NCI-H446 (cell line): ENCODE results near the gene CPTP.
A peak's percentile ranks its signal among the peaks of the same experiment; 100 is the strongest.
"Not testable (repeated sequence)": the region's sequence is repeated elsewhere in the genome, so short reads cannot be mapped to it uniquely, and the experiment has no call there.

Experiments used
- DNase-seq, 2 experiments: peaks; one replicate each; lab custom pipeline; 2025; lab: John Stamatoyannopoulos, UW

The CPTP gene

GRCh38 chr1:1365875-1366698, 41.5 kb downstream of the CPTP start:
- no peak for DNase-seq

DNA sequence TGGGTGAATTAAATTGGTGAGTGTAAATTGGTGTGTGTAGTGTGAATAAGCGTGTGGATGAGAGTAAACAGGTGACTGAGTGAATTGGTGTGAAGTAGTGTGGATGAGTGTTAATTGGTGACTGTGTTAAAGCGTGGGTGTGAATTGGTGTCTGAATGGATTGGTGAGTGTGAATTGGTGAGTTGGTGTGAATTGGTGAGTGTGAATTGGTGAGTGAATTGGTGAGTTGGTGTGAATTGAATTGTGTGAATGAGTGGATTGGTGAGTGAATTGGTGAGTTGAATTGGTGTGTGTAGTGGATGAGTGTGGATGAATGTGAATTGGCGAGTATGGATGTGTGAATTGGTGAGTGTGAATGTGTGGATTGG, 42.1 kb downstream of the CPTP start:
- no peak for DNase-seq

- DNase-seq: no peak
These were observed 42.7 kb downstream of the CPTP start for GRCh38 chr1:1367315-1367714.

GRCh38 chr1:1370094-1370493, 45.5 kb downstream of the CPTP start:
- DNase-seq: not testable (repeated sequence)

DNA sequence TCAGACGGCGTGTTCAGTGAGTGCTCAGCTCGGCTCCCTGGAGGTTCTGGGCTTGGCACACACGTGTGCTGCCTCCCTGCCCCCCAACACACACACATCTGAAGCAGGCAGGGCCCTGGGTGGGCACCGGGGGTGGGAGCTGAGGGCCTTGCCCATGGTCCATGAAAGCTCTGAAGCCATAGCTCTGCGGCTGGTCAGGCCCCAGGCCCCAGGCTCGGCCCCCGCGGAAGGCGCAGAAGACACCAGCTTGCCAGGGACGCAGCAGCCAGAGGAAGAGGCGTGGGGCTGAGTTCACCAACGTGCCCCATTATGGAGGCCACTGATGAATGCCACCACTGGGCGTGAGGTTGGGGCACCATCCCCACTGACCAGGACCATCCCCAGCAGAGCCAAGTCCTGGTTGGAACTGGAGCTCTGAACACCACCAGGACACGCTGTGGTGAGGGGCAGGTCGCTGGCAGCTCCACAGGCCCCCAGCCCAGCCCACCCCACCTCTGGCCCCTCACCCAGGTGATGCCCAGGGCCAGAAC, 46.2 kb downstream of the CPTP start:
- DNase-seq: no peak

DNA sequence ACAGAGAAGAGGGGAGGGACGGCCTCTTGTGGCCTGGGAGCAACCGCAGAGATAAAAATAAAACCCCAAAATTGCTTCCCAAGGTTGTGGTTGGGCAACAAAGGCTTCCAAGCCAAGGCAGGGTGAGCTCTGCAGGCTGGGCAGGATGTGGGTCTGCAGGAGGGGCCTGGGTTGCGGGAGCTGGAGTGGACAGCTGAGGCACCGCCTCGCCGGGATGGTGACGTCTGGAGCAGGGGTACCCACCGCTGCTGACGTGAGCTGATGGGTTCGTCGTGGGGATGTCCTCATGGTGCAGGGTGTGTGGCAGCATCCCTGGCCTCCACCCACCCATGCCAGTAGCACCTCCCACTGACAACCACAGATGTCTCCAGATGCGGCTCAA, 46.8 kb downstream of the CPTP start:
- DNase-seq: no peak

GRCh38 chr1:1371746-1372711, 47.4 kb downstream of the CPTP start:
- peak in 1 of 2 experiments; percentile 58 for DNase-seq

DNA sequence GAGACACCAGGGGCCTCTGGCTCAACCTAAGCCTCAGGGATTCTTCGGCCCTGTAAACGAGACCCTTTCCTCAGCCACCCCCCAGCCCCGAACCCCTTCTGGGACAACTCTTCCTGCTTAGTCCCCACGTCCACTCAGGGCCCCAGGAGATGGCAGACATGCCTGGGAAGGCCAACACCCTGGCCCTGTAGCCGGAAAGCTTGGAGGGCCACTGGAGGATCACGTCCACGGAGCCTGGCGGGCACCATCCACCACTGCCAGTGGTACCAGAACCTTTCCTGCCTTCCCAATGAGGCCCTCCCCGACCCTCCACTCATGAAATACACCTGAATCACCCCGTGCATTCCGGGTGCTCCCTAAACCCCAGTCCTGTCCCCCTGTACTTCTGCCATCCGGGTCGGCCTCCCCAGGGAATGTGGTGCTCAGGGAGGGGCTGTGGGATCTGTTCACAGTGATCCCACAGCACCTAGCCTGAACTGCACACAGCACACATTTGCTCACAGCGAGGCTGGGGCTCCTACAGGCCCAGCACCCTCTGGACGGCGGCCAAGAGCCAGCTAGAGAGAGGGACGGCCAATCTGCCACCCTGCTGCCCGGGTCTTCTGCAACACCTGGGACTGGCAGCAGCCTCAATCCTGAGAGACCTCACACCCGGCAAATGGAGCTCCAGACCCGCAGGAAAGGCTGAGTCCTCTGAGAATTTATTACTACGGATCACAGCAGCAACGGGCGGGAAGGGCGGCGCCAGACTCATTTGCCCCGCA, 48.6 kb downstream of the CPTP start:
- DNase-seq: no peak

GRCh38 chr1:1373815-1374588, 49.4 kb downstream of the CPTP start:
- DNase-seq: no peak

DNA sequence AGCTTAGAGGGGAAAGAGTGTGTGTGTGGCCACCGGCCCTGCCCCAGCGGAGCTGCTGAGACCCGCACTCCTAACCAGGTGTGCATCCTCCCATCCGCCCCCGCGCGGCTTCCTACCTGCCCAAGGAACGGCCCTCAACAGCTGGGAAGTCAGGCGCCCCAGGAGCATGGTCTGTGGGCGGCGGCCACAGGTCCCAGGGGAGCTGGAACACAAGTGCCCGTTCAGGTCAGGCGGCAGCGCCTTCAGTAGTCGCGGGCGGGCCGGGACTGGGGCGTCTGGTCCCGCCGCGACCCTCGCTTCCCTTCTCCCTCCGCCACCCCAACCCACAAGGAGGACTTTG, 50.0 kb downstream of the CPTP start:
- no peak for DNase-seq

GRCh38 chr1:1374929-1375662, 50.5 kb downstream of the CPTP start, which contains the start of gene AURKAIP1:
Gene AURKAIP1, minus strand, starts transcription at chr1:1375207. Its CDS starts 451 bp downstream, at chr1:1374756.
- DNase-seq: peak; percentile 99 to 100

DNA sequence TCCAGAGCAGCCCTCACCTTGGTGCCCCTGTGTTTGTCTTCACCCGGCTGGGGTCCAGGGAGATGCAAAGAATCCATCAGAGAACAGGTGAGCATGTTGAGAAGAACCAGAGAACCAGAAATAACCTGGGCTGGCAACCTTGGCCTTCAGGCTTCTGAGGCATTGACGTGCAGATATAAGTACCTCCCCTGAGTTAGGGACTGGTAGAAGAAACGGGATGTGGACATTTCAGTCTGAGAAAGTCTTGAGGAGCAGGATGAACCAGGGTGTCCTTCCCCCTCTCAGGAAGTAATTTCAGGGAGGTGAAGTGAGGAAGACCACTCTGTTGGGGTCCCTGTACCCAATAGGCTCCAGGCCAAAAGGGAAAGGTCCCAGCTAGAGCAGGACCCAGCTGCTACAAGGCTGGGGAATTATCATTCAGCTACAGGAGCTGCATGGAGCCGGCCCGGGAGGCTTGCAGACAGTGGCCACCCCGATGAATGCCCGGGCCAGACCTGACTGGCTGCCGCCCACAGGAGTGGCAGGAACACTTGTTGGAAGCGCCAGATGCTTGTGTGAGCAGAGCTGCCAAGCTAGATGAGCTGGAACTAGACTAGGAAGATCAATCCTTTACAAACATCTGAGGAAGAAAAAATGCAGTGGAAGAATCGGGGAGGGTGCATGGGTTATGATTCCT, 52.1 kb downstream of the CPTP start:
- DNase-seq: no peak

DNA sequence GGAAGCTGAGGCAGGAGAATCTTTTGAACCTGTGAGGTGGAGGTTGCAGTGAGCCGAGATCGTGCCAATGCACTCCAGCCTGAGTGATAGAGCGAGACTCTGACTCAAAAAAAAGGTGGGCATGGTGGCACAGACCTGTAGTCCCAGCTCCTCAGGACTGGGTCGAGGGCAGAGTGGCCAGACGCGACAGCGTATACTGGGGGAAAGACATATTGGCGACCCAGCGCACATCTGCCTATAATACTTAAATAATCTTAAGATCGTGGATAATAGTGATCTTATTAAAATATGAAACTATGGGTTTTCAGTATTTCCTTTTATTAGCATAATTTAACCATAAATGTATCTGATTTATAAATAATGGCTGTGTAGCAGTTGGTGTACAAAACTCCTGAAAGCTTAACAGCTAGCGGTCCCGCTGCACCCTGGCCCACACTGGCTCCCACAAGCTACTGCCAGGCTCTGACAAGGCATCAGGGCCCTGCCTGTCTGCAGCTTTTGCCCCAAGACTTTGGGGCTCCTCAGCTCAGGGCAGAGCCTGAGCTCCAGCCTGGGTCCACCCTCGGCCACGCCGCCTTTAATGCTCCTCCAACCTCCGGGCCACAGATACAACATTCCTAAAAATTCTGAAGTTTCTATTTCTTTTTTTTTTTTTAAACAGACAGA, 53.1 kb downstream of the CPTP start:
- DNase-seq: no peak
